Osteoblast (primary cell): ENCODE results near the gene LRMDA. TPM values are rescaled to one million over a fixed set of nuclear protein-coding genes. Genes with fewer than 3 reads are reported as not detected.
A peak's percentile ranks its signal among the peaks of the same experiment; 100 is the strongest.

Experiments
- DNase-seq: peaks from one replicate; pipeline ENCODE4 v3.0.0; 2011; ENCODE audit warnings: low spot score, mixed read lengths; ENCODE audit not compliant: insufficient read length; ENCODE audit errors: missing footprints
- H2AFZ ChIP-seq: 2 replicates; pipeline ENCODE4 v1.6.0; 2011; ENCODE audit warnings: mild to moderate bottlenecking, low read length
- H3K27ac ChIP-seq: 2 replicates; pipeline ENCODE4 v1.5.1; 2011; ENCODE audit warnings: mild to moderate bottlenecking, low read depth, low read length, moderate library complexity
- H3K27me3 ChIP-seq: 2 replicates; pipeline ENCODE4 v1.6.0; 2012; ENCODE audit warnings: mild to moderate bottlenecking, control low read depth, inconsistent platforms, low read length, moderate library complexity; ENCODE audit not compliant: insufficient read depth
- H3K36me3 ChIP-seq: 2 replicates; pipeline ENCODE4 v1.5.1; 2011; ENCODE audit warnings: mild to moderate bottlenecking, low read length, control low read depth, moderate library complexity; ENCODE audit not compliant: insufficient read depth
- H3K4me1 ChIP-seq: 2 replicates; pipeline ENCODE4 v1.5.1; 2011; ENCODE audit warnings: mild to moderate bottlenecking, low read length, control low read depth, moderate library complexity; ENCODE audit not compliant: insufficient read depth
- H3K4me2 ChIP-seq: 2 replicates; pipeline ENCODE4 v1.6.0; 2011; ENCODE audit warnings: mild to moderate bottlenecking, low read length; ENCODE audit not compliant: insufficient read depth
- H3K4me3 ChIP-seq: fragments of 200-600 bp; sonication (generic); 3 replicates; pipeline ENCODE4 v1.5.1; 2012; ENCODE audit warnings: mild to moderate bottlenecking, low read length, inconsistent platforms; ENCODE audit not compliant: insufficient read depth
- H3K79me2 ChIP-seq: 2 replicates; pipeline ENCODE4 v1.6.0; 2012; ENCODE audit warnings: mild to moderate bottlenecking, low read length, control low read depth, inconsistent platforms; ENCODE audit not compliant: insufficient read depth
- H3K9me3 ChIP-seq: 2 replicates; pipeline ENCODE4 v1.5.1; 2011; ENCODE audit warnings: low read depth, low read length, control low read depth
- H4K20me1 ChIP-seq: 2 replicates; pipeline ENCODE4 v1.6.0; 2012; ENCODE audit warnings: mild to moderate bottlenecking, low read length, control low read depth; ENCODE audit not compliant: insufficient read depth
- total RNA-seq: library from RNA; depleted of rRNA; stranded (reverse); fragments of >200 nt; gene quantifications from 2 replicates; pipeline ENCODE4 v1.2.3, GENCODE V29; 2012
- TF ChIP-seq, protein P1 (sequence below): IDR thresholded peaks from 2 replicates; pipeline ENCODE4 v1.5.1; 2011; ENCODE audit warnings: mild to moderate bottlenecking, low read depth, low read length, moderate library complexity; ENCODE audit errors: extremely low read depth

The LRMDA gene
- total RNA-seq, 1 donor: 18.5 TPM

DNA sequence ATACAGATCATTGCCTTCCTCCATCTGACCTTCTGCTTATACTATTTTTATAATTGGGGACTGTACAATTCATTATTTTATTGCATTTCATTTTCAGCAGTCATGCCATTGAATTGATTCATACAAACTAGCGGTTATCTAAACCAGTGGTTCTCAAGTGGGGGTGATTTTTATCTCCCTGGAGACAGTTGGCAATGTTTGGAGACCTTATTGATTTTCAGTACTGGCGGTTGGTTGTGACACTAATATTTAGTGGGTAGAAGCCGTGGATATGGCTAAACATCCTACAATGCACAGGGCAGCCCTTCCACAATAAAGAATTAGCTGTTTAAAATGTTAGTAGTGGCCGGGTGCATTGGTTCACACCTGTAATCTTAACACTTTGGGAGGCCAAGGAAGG lies 765.9 kb downstream of the LRMDA start:
- Histone ChIP-seq H4K20me1 (no peaks in the 10 kb centered on the region), H3K9me3 (no peaks in the 10 kb centered on the region), H3K4me1 (peaks cover 5% of the 10 kb centered on the region), H3K27ac (no peak overlapping the region), H3K4me2 (no peak overlapping the region), H3K4me3 (no peak overlapping the region), H2AFZ (no peak overlapping the region), H3K79me2 (no peaks in the 10 kb centered on the region), H3K27me3 (no peaks in the 10 kb centered on the region), H3K36me3 (no peaks in the 10 kb centered on the region)
- TF ChIP-seq, protein P1, sequence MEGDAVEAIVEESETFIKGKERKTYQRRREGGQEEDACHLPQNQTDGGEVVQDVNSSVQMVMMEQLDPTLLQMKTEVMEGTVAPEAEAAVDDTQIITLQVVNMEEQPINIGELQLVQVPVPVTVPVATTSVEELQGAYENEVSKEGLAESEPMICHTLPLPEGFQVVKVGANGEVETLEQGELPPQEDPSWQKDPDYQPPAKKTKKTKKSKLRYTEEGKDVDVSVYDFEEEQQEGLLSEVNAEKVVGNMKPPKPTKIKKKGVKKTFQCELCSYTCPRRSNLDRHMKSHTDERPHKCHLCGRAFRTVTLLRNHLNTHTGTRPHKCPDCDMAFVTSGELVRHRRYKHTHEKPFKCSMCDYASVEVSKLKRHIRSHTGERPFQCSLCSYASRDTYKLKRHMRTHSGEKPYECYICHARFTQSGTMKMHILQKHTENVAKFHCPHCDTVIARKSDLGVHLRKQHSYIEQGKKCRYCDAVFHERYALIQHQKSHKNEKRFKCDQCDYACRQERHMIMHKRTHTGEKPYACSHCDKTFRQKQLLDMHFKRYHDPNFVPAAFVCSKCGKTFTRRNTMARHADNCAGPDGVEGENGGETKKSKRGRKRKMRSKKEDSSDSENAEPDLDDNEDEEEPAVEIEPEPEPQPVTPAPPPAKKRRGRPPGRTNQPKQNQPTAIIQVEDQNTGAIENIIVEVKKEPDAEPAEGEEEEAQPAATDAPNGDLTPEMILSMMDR: no peak
- DNase-seq: no peak

DNA sequence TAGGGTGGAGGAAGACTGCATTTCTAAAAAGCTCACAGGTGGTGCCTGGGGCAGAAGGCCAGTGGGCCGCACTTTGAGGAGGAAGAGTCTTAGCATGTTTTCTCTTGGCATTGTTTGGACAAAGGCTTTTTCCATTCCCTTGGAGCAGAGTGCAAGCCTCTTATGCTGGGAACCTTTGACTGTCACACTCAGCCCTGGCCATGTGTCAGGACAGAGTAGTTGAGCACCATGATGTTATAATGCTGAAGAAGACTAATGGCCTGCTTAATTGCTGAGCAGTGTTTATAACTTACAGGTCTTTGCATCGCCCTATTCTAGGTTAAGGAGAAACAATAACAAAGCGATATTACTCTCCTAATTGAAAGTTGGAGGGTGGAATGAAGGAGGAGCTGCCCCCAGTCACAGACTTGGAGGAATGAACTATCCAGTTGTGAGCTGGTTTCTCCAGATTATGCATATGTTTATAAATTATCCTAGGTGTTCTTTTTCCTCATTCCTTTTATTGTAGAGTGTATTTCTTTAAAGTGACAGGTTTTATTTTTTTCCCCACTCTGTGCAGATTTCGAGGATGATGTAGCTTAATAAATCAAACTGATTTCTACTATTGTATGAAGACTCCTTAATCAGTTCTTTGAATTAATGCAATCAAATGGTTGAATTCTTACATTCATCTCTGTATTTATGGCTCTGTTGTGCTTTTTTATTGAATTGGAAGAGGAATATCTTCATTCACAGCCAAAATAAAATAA lies 767.0 kb downstream of the LRMDA start:
- no peak for DNase-seq
- H3K4me3 ChIP-seq: no peak overlapping the region
- H3K4me2 ChIP-seq: no peak overlapping the region
- TF ChIP-seq, protein P1: no peak
- peaks cover 16% of the 10 kb centered on the region for H3K4me1 ChIP-seq
- no peaks in the 10 kb centered on the region for H3K27me3 ChIP-seq
- H2AFZ ChIP-seq: no peak overlapping the region
- no peak overlapping the region for H3K27ac ChIP-seq
- H4K20me1 ChIP-seq: no peaks in the 10 kb centered on the region
- H3K36me3 ChIP-seq: no peaks in the 10 kb centered on the region
- H3K9me3 ChIP-seq: no peaks in the 10 kb centered on the region
- H3K79me2 ChIP-seq: no peaks in the 10 kb centered on the region

DNA sequence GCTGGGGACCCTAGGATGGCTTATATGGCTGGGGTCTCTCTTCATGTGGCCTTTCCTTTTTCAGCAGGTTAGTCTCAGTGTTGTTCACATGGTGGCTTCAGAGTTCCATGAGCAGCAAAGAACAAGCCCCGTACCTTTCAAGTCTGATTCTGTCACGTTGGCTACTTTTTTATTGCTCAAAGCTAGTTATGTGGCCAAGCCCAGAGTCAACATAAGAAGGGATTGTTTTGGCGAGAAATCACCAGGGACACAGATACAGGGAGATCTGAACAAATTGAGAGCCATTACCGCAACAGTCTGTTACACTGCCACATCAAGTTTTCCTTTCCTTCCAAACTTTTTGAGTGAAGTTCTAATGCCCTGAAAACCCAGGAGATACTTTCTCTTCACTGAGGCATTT lies 770.5 kb downstream of the LRMDA start:
- H3K4me2 ChIP-seq: peak overlapping the region; percentile 22

GRCh38 chr10:76202777-76203176 lies 771.4 kb downstream of the LRMDA start:
- Histone ChIP-seq H3K4me3 (no peak overlapping the region), H3K9me3 (no peaks in the 10 kb centered on the region), H3K4me1 (peaks cover 19% of the 10 kb centered on the region), H3K36me3 (no peaks in the 10 kb centered on the region), H4K20me1 (no peaks in the 10 kb centered on the region), H3K4me2 (peak overlapping the region; percentile 22), H2AFZ (peak overlapping the region; percentile 26), H3K27me3 (no peaks in the 10 kb centered on the region), H3K79me2 (no peaks in the 10 kb centered on the region), H3K27ac (peak overlapping the region; percentile 79)
- DNase-seq: peak; percentile 82
- TF ChIP-seq, protein P1: no peak

More for the DNA sequence above, 770.5 kb downstream of the LRMDA start:
- no peaks in the 10 kb centered on the region for H3K9me3 ChIP-seq
- TF ChIP-seq, protein P1: no peak
- peak overlapping the region; percentile 61 for H2AFZ ChIP-seq
- H3K27me3 ChIP-seq: no peaks in the 10 kb centered on the region
- H4K20me1 ChIP-seq: no peaks in the 10 kb centered on the region
- no peak for DNase-seq
- peaks cover 19% of the 10 kb centered on the region for H3K4me1 ChIP-seq
- no peak overlapping the region for H3K4me3 ChIP-seq
- H3K27ac ChIP-seq: no peak overlapping the region
- no peaks in the 10 kb centered on the region for H3K79me2 ChIP-seq
- no peaks in the 10 kb centered on the region for H3K36me3 ChIP-seq
